HG02938 (cell line): ENCODE results near the gene CCNO.

Experiments used
- ATAC-seq: cut with Tn5 transposase; IDR thresholded peaks from one replicate; pipeline ENCODE4 v1.9.1; 2021; ENCODE audit warnings: mild to moderate bottlenecking, moderate library complexity; ENCODE audit not compliant: unreplicated experiment

The CCNO gene, protein sequence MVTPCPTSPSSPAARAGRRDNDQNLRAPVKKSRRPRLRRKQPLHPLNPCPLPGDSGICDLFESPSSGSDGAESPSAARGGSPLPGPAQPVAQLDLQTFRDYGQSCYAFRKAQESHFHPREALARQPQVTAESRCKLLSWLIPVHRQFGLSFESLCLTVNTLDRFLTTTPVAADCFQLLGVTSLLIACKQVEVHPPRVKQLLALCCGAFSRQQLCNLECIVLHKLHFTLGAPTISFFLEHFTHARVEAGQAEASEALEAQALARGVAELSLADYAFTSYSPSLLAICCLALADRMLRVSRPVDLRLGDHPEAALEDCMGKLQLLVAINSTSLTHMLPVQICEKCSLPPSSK

GRCh38 chr5:55232985-55233928 is at the start of gene CCNO:
TSS of gene CCNO (minus strand) at chr5:55233608. CDS start at chr5:55233523, 85 bp downstream.
- peak; percentile 47 for ATAC-seq

GRCh38 chr5:55278778-55279177 is 45.4 kb upstream of the CCNO start:
- ATAC-seq, result no peak

DNA sequence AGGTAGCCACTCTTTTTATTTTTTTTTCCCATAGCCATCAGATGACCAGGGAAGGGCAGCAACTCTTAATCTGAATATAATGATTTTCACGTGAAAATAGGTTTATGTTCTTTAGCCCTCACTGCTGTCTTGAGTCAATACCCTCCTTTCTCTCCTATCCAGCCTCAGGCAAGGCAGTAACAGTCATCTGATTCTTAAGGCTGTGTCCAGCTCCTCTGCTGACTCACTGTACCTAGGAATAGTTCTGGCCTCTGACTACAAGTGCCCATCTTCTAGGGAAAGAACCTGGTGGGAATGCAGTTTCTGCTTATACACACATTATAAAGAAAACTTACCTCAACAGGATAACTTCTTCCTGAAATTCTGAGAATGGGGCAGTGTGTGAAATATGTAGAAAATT is 43.4 kb upstream of the CCNO start:
- ATAC-seq, result no peak

- ATAC-seq, result no peak
These were observed 24.9 kb upstream of the CCNO start for GRCh38 chr5:55258339-55258738.

DNA sequence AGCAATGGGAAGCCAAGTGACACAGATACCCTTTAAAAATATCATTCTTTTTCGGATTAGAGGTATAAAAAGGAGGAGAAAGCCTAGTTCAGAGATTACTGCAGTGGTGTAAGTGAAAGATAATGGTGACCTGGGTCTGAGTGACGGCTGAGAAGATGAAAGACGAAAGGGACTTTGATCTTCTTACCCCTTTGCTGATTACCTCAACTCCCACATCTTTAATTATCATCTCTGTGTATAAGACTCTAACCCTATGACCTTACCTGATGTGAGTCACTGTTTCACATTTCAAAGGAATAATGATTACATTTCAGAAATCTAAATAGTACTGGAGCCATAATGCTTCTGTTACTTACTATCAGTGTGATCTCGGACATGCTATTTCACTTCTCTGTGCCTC is 21.4 kb upstream of the CCNO start:
- ATAC-seq, result no peak

DNA sequence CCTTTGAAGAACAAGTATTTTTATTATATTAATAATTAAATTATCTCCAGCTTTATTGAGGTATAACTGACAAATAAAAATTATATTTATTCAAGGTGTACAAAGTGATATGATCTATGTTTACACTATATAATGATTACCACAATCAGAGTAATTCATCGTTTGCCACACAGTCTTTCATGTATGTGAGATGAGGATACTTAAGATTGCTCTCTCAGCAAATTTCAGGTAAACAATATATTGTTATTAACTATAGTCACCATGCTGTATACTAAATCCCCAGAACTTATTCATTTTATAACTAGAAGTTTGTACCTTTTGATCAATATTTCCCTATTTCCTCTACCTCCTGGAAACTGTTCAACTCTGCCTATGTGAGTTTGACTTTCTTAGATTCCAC is 16.7 kb upstream of the CCNO start:
- no peak for ATAC-seq

DNA sequence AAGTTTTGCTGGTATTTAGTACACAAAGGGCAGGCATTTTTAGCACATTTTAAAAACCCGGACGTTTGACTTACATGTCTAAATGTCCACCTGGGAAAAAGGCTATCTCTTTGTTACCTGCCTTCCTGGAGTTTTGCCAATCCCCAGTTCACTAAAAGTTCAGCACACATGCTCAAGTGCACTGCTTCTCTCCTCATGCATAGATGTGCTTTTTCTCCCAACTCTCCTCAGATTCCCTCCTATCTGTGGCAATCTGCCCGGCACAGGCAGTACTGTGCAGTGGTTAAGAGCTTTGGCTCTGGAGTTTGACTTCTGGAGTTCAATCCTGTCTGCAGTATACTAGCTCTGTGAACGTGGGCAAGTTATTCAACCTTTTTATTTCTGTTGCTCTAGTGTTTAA is 8.3 kb upstream of the CCNO start:
- no peak for ATAC-seq

GRCh38 chr5:55236800-55237199 is 3.4 kb upstream of the CCNO start:
- no peak for ATAC-seq

- no peak for ATAC-seq
These were observed 803 bp upstream of the CCNO start for GRCh38 chr5:55234121-55234700.

DNA sequence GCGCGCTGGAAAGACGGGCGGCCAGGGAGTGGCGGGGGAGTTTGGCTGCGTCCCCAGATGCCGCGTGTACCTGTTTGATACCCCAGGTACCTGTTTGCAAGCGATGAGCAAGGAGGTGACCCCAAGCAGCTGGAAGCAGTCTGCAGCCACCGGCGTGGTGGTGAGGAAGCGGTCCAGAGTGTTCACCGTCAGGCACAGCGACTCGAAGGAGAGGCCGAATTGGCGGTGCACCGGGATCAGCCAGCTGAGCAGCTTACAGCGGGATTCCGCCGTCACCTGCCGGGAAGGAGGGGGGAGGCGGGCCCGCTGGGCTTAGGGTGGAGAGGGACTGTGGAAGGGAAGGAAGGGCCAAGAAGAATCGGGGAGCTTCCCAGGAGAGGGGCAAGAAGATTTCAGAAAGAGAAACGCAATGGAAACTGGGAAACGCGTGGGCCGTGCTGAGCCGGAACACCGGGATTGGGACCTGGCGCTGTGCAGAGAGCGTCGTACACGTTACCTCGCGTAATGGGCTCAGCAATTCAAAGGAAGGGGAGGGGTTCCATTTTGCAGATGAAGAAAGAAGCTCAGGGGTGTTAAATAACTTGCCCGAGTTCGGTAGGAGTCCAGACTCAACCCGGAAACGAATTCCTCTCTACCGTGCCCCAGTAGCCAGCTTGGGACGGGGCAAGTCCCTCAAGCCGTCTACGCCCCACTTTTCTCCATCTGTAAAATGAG is 980 bp downstream of the CCNO start:
- ATAC-seq, result no peak

- ATAC-seq, result no peak
These were observed 1.5 kb downstream of the CCNO start for GRCh38 chr5:55231919-55232270.

DNA sequence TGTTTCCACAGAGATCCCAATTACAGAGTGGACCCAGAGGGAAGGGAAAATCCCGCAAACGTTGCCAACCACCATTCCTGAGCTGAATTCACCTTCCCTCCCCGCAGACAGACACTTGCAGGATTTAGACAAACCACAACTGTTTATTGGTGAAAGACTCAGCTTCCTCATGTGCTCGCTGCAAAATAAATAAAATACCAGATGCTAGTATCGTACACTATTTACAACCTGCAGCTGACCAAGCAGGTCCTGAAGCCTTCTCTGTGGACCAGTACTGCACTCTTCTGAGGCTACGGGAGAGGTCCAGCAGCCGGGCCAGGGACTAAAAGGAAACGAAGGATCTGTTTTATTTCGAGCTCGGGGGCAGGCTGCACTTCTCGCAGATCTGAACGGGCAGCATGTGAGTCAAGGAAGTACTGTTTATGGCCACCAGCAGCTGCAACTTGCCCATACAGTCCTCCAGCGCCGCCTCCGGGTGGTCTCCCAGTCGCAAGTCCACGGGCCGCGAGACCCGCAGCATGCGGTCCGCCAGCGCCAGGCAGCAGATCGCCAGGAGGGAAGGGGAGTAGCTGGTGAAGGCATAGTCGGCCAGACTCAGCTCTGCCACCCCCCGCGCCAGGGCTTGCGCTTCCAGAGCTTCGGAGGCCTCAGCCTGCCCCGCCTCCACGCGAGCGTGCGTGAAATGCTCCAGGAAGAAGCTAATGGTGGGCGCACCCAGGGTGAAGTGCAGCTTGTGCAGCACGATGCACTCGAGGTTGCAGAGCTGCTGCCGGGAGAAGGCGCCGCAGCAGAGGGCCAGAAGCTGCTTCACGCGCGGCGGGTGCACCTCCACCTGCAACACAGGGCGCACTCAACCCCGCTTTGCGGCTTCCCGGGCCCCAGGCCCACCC is 2.1 kb downstream of the CCNO start:
- ATAC-seq, result no peak

GRCh38 chr5:55230086-55230629 is 3.2 kb downstream of the CCNO start:
- no peak for ATAC-seq

- no peak for ATAC-seq
These were observed 5.6 kb downstream of the CCNO start for GRCh38 chr5:55227664-55228430.

DNA sequence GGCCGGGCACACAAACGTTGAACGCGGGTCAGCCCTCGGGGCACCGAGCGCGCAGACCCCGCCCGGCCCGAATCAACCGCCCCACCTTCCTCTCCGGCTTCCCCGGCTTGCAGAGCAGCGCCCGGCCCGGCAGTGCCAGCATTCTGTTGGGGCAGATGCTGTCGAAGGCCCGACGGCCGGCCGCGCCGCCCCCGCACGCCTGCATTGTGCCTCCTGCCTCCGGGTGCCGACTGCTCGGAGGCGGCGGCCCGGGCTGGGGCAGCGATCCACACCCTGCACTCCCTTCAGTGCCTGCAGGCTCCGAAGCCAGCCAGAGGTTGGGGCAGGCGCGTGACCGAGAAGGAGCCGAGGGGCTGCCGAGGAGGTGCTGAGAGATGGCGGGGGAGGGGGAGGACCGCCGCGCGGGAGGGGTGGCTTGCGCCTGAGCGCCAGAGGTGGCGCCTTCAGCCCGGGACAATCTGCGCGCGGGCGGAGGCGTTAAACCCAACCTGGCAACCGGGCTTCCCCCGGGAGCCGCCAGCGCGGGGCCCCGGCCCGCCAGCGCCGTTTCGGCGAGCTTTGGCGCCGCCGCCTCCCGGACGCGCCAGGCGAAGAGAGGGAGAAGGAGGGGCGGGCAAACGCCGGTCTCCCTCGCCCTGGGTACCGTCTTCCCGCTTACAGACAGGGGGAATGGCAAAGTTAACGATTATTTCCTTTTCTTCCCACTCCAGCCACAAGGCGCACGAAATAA is 6.3 kb downstream of the CCNO start, which contains the start of gene MCIDAS:
MCIDAS (minus strand) TSS at position 382 of the 730 bp plus-strand sequence; CDS start at position 205, 177 bp downstream.
- peak; percentile 22 for ATAC-seq

- ATAC-seq, result peak; percentile 44
These were observed 7.1 kb downstream of the CCNO start for GRCh38 chr5:55226027-55226933.

DNA sequence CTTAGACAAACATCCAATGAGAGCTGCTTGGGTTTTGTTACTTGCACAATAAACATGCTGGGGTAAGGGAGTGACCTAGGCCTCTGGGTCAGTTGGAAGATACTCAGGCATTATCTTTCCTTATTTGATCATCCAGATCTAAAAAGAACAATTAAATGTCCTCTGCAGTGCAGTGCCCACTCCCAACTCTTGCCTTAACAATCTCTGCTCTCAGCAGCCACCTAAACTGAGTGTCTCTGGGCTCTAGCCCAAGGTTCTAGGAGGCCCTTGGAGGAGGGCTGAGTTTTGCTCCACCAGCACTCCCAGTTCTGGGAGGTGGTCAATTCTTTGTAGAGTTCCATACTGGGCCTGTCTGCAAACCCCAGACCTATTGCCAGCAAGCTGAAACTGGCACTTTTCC is 8.1 kb downstream of the CCNO start:
- ATAC-seq, result no peak
